Coronary artery (tissue), 2 donors: Measurements from ENCODE around the gene NBAS.

Experiments
- DNase-seq: peaks from one replicate; pipeline ENCODE4 v3.0.0-alpha.2; 2017; ENCODE audit warnings: low spot score
- H3K27ac ChIP-seq, 2 donors: fragments of 200-600 bp; sonication (generic); one replicate each; pipeline ENCODE4 v1.5.1; 2016 to 2019
- H3K4me3 ChIP-seq: fragments of 200-600 bp; sonication (generic); 2 replicates; pipeline ENCODE4 v1.5.1; 2016; ENCODE audit warnings: mild to moderate bottlenecking, moderate library complexity
- CTCF ChIP-seq: fragments of 200-600 bp; sonication (generic); IDR thresholded peaks from one replicate; pipeline ENCODE4 v1.5.1; 2019; ENCODE audit warnings: antibody characterized with exemption

The NBAS gene

GRCh38 chr2:15427987-15428386, 133.1 kb downstream of the NBAS start:
- no peak for TF ChIP-seq CTCF
- no peak overlapping the region for H3K4me3 ChIP-seq
- no peak overlapping the region for H3K27ac ChIP-seq
- DNase-seq = no peak

- no peak overlapping the region for H3K27ac ChIP-seq
- no peak overlapping the region for H3K4me3 ChIP-seq
- DNase-seq = no peak
- no peak for TF ChIP-seq CTCF
Observed at GRCh38 chr2:15426606-15427005, 134.5 kb downstream of the NBAS start.

GRCh38 chr2:15425712-15426111, 135.4 kb downstream of the NBAS start:
- H3K27ac ChIP-seq = no peak overlapping the region
- TF ChIP-seq CTCF = no peak
- DNase-seq = no peak
- H3K4me3 ChIP-seq = no peak overlapping the region

- DNase-seq = no peak
- no peak for TF ChIP-seq CTCF
Observed at GRCh38 chr2:15421753-15422152, 139.4 kb downstream of the NBAS start.

GRCh38 chr2:15415748-15416147, 145.4 kb downstream of the NBAS start:
- no peak overlapping the region for H3K27ac ChIP-seq
- DNase-seq = no peak

More at GRCh38 chr2:15421753-15422152, 139.4 kb downstream of the NBAS start:
- Histone ChIP-seq H3K4me3 (no peak overlapping the region), H3K27ac (no peak overlapping the region)

GRCh38 chr2:15412779-15413178, 148.4 kb downstream of the NBAS start:
- no peak overlapping the region for H3K4me3 ChIP-seq
- TF ChIP-seq CTCF = no peak
- no peak for DNase-seq
- no peak overlapping the region for H3K27ac ChIP-seq

More at GRCh38 chr2:15415748-15416147, 145.4 kb downstream of the NBAS start:
- TF ChIP-seq CTCF = no peak
- no peak overlapping the region for H3K4me3 ChIP-seq

GRCh38 chr2:15412309-15412708, 148.8 kb downstream of the NBAS start:
- TF ChIP-seq CTCF = no peak
- Histone ChIP-seq H3K27ac (no peak overlapping the region), H3K4me3 (no peak overlapping the region)
- no peak for DNase-seq
